T-cell (primary cell): ENCODE results near the gene RPL18A. TPM values are rescaled to one million over a fixed set of nuclear protein-coding genes. Genes with fewer than 3 reads are reported as not detected.

Experiments
- ATAC-seq, 4 experiments: fragments of 200-7000 bp in 3 of 4; fragments of 150-1000 bp in 1 of 4; cut with Tn5 transposase; replicated peaks in 1 of 4; 1 replicate in 3 of 4; 2 replicates in 1 of 4; pipeline ENCODE4 v1.10.0; 2021; ENCODE audit warnings: moderate library complexity in 3 of 4, mild to moderate bottlenecking in 2 of 4, moderate number of reproducible peaks in 1 of 4
- CTCF ChIA-PET, 2 donors: fragments of 300-600 bp; sonication (Branson Sonifier 250); formaldehyde crosslinking; loops; one replicate each; lab custom pipeline; 2022; ENCODE audit warnings: antibody characterized with exemption in 2 of 2; lab: Charles Lee
- POLR2A ChIA-PET, 2 donors: fragments of 300-600 bp; sonication (Branson Sonifier 250); formaldehyde crosslinking; loops; one replicate each; lab custom pipeline; 2022; ENCODE audit warnings: antibody characterized with exemption in 2 of 2; lab: Charles Lee
- DNase-seq, 35 experiments: peaks; one replicate each; pipeline versions ENCODE4 v3.0.0 to v3.0.0-alpha.2; 2013 to 2023
- H3K27ac ChIP-seq: one replicate; pipeline ENCODE4 v1.5.1; 2013; ENCODE audit warnings: low read length
- H3K27me3 ChIP-seq, 2 experiments: replicated peaks in 1 of 2; 1 replicate in 1 of 2; 2 replicates in 1 of 2; pipeline versions ENCODE4 v1.6.1 to v1.7.0; 2013; ENCODE audit warnings: low read length in 1 of 2, mixed read lengths in 1 of 2; ENCODE audit not compliant: control insufficient read depth in 2 of 2, insufficient read depth in 2 of 2; ENCODE audit errors: extremely low read depth in 1 of 2
- H3K36me3 ChIP-seq, 2 donors: 1 replicate in 1 of 2; 2 replicates in 1 of 2; pipeline versions ENCODE4 v1.6.1 to v1.7.0; 2013; ENCODE audit warnings: low read length in 1 of 2; ENCODE audit not compliant: control insufficient read depth in 2 of 2, insufficient read depth in 1 of 2; ENCODE audit errors: extremely low read depth in 1 of 2
- H3K4me1 ChIP-seq, 2 experiments: 1 replicate in 1 of 2; 2 replicates in 1 of 2; pipeline versions ENCODE4 v1.6.1 to v1.7.0; 2013; ENCODE audit warnings: low read length in 2 of 2, mixed read lengths in 1 of 2; ENCODE audit not compliant: insufficient read depth in 2 of 2, control insufficient read depth in 1 of 2; ENCODE audit errors: extremely low read depth in 1 of 2
- H3K4me3 ChIP-seq, 2 donors: 1 replicate in 1 of 2; 2 replicates in 1 of 2; pipeline versions ENCODE4 v1.5.1 to v1.7.0; 2013; ENCODE audit warnings: mild to moderate bottlenecking in 2 of 2, low read length in 1 of 2, moderate library complexity in 1 of 2; ENCODE audit not compliant: control insufficient read depth in 1 of 2; ENCODE audit errors: extremely low read depth in 1 of 2
- H3K9me3 ChIP-seq: 2 replicates; pipeline ENCODE4 v1.7.0; 2013
- H3K27ac Mint-ChIP-seq, 2 donors: one replicate each; pipeline ENCODE4 v1.8.0; 2020 to 2021; ENCODE audit warnings: mild to moderate bottlenecking in 2 of 2, mixed read lengths in 2 of 2
- H3K27me3 Mint-ChIP-seq, 2 donors: one replicate each; pipeline ENCODE4 v1.8.0; 2021 to 2022; ENCODE audit warnings: mixed read lengths in 2 of 2
- H3K36me3 Mint-ChIP-seq: one replicate; pipeline ENCODE4 v1.8.0; 2021; ENCODE audit warnings: mixed read lengths
- H3K4me1 Mint-ChIP-seq, 3 donors: one replicate each; pipeline ENCODE4 v1.8.0; 2020 to 2022; ENCODE audit warnings: mixed read lengths in 3 of 3, mild to moderate bottlenecking in 1 of 3
- H3K4me3 Mint-ChIP-seq, 3 donors: one replicate each; pipeline ENCODE4 v1.8.0; 2020 to 2022; ENCODE audit warnings: mild to moderate bottlenecking in 3 of 3, mixed read lengths in 3 of 3, moderate library complexity in 3 of 3
- H3K9me3 Mint-ChIP-seq, 3 donors: one replicate each; pipeline ENCODE4 v1.8.0; 2020 to 2022; ENCODE audit warnings: mixed read lengths in 3 of 3
- WGBS: methylation state at CpG from one replicate; pipeline ENCODE4 v1.1.5; 2013; ENCODE audit warnings: missing lambda C conversion rate; ENCODE audit not compliant: insufficient coverage; 5-methylcytosine and 5-hydroxymethylcytosine counted together
- total RNA-seq, 35 experiments: library from RNA in 6 of 35; stranded (reverse) in 6 of 35; fragments of 120-200 nt in 1 of 35; gene quantifications; one replicate each; pipeline versions ENCODE4 v1.2.1 to v1.2.4 and lab custom pipeline; 2013 to 2026

The RPL18A gene
- total RNA-seq, 5 donors from 2014 or later (not counting 1 experiment from before 2014, with no cell fraction given): 3,000 to 4,207 (median 4,048) TPM

DNA sequence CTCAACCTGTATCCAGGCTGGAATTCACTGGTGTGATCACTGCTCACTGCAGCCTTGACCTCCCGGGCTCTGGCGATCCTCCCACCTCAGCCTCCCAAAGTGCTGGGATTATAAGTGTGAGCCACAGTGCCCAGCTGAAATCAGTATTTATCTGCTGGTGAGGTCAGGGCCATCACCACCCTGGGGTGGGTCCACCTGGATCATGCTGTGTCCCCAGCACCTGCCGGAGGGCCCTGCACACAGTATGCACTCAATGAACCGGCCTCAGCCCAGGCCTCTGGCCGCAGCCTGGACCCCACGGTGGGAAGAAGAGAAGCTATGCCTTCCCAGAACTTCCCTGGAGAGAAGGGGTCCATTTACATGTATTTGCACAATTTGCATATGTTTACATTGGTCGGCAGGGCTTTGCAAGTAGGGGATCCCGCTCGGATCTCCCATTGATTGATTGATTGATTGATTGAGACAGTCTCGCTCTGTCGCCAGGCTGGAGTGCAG, 9.5 kb downstream of the RPL18A start:
- peaks cover 7 to 27% (median 15%) of the 10 kb centered on the region in 3 donors for H3K4me1 Mint-ChIP-seq
- POLR2A ChIA-PET: no interaction called here
- H3K27ac Mint-ChIP-seq: no peak overlapping the region
- no peaks in the 10 kb centered on the region for H3K27me3 Mint-ChIP-seq
- H3K27ac ChIP-seq: no peak overlapping the region
- no peak for DNase-seq
- peaks cover 5 to 32% of the 10 kb centered on the region in 2 experiments for H3K4me1 ChIP-seq
- CTCF ChIA-PET: no interaction called here
- H3K36me3 ChIP-seq: peaks cover 0 to 13% of the 10 kb centered on the region in 2 donors
- ATAC-seq: no peak
- no peak overlapping the region for H3K4me3 Mint-ChIP-seq
- H3K4me3 ChIP-seq: no peak overlapping the region
- H3K36me3 Mint-ChIP-seq: no peaks in the 10 kb centered on the region
- no peaks in the 10 kb centered on the region for H3K9me3 Mint-ChIP-seq
- WGBS: 87% methylated on average over 8 of the region's 11 CpGs
- H3K27me3 ChIP-seq: peaks cover 0 to 34% of the 10 kb centered on the region in 2 experiments
- H3K9me3 ChIP-seq: no peaks in the 10 kb centered on the region

- Histone ChIP-seq H3K27me3 (peaks cover 0 to 37% of the 10 kb centered on the region in 2 experiments), H3K27ac (no peak overlapping the region), H3K9me3 (no peaks in the 10 kb centered on the region), H3K4me1 (peaks cover 5 to 37% of the 10 kb centered on the region in 2 experiments), H3K4me3 (peak overlapping the region in 1 of 2 donors; percentile 54), H3K36me3 (no peaks in the 10 kb centered on the region)
- Mint-ChIP-seq H3K9me3 (no peaks in the 10 kb centered on the region), H3K27ac (peak overlapping the region; percentile 58 to 80), H3K27me3 (no peaks in the 10 kb centered on the region), H3K4me1 (peaks cover 13 to 32% (median 16%) of the 10 kb centered on the region in 3 donors), H3K4me3 (peak overlapping the region; percentile 73 to 85 (median 80)), H3K36me3 (no peaks in the 10 kb centered on the region)
- WGBS: 71% methylated on average over 7 of the region's 10 CpGs
- ChIA-PET CTCF (interaction anchor here (0.6 to 2.4 kb wide), 3 partner anchors 12 to 61 kb away, joined by 3 to 10 read pairs (median 4); partner anchors contain the start of genes CCDC124 (in 1 of the 2) and RPL18A (in 1 of the 2)), POLR2A (no interaction called here)
- DNase-seq: no peak
- ATAC-seq: no peak
Measured at GRCh38 chr19:17871032-17871877, 11.5 kb downstream of the RPL18A start.

DNA sequence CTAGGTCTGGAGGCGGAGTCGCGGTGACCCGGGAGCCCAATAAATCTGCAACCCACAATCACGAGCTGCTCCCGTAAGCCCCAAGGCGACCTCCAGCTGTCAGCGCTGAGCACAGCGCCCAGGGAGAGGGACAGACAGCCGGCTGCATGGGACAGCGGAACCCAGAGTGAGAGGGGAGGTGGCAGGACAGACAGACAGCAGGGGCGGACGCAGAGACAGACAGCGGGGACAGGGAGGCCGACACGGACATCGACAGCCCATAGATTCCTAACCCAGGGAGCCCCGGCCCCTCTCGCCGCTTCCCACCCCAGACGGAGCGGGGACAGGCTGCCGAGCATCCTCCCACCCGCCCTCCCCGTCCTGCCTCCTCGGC, 12.2 kb downstream of the RPL18A start, which contains the start of gene SLC5A5:
Gene SLC5A5 (plus strand): TSS at position 68 of the 373 bp plus-strand sequence. CDS start 375 bp downstream, outside the sequence.
- Histone ChIP-seq H3K4me3 (peak within 1 kb of the TSS; percentile 54 to 60), H3K36me3 (no peaks in the 10 kb centered on the region), H3K27me3 (peaks cover 0 to 37% of the 10 kb centered on the region in 2 experiments), H3K4me1 (peaks cover 5 to 37% of the 10 kb centered on the region in 2 experiments), H3K9me3 (no peaks in the 10 kb centered on the region), H3K27ac (peak within 1 kb of the TSS; percentile 12)
- CTCF ChIA-PET: interaction anchor here (0.6 to 2.4 kb wide), 3 partner anchors 12 to 61 kb away, joined by 3 to 10 read pairs (median 4); partner anchors contain the start of genes CCDC124 (in 1 of the 2) and RPL18A (in 1 of the 2)
- peak in 2 of 35 experiments; percentile 27 to 33 for DNase-seq
- POLR2A ChIA-PET: interaction anchor here (0.5 to 0.6 kb wide), 2 partner anchors 128 to 430 kb away, joined by 3 to 6 read pairs; no protein-coding TSS in a partner anchor
- Mint-ChIP-seq H3K27ac (peak within 1 kb of the TSS; percentile 58 to 80), H3K4me1 (peaks cover 13 to 32% (median 16%) of the 10 kb centered on the region in 3 donors), H3K9me3 (no peaks in the 10 kb centered on the region), H3K36me3 (no peaks in the 10 kb centered on the region), H3K4me3 (peak within 1 kb of the TSS; percentile 73 to 85 (median 80)), H3K27me3 (no peaks in the 10 kb centered on the region)
- whole genome bisulfite sequencing: 10% methylated on average over 25 of the region's 26 CpGs
- peak in 3 of 4 experiments; percentile 8 to 15 (median 14) for ATAC-seq

DNA sequence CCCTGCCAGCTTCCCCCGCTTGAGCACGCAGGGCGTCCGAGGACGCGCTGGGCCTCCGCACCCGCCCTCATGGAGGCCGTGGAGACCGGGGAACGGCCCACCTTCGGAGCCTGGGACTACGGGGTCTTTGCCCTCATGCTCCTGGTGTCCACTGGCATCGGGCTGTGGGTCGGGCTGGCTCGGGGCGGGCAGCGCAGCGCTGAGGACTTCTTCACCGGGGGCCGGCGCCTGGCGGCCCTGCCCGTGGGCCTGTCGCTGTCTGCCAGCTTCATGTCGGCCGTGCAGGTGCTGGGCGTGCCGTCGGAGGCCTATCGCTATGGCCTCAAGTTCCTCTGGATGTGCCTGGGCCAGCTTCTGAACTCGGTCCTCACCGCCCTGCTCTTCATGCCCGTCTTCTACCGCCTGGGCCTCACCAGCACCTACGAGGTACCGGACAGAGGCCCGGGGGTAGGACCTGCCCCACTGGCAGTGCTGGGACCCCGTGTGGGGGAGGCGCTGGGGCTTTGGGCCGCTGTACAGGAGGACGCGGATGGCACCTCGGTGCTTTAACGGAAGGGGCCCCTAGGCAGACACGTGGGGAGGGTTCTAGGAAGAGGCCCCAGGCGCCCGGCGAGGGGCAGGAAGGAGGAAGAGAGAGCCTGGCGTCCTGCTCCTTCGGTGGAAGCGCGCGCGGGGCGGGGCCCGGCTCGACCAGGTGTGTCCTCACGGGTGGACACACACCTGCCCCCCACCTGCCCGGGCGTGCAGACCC, 12.7 kb downstream of the RPL18A start:
- peaks cover 0 to 37% of the 10 kb centered on the region in 2 experiments for H3K27me3 ChIP-seq
- Mint-ChIP-seq H3K27ac (peak overlapping the region; percentile 28 to 61), H3K36me3 (no peaks in the 10 kb centered on the region), H3K4me3 (peak overlapping the region; percentile 65 to 85 (median 80)), H3K4me1 (peaks cover 13 to 32% (median 16%) of the 10 kb centered on the region in 3 donors), H3K27me3 (no peaks in the 10 kb centered on the region), H3K9me3 (no peaks in the 10 kb centered on the region)
- H3K9me3 ChIP-seq: no peaks in the 10 kb centered on the region
- ChIA-PET POLR2A (interaction anchor here (0.5 to 0.6 kb wide), 2 partner anchors 127 to 431 kb away, joined by 3 to 6 read pairs; no protein-coding TSS in a partner anchor), CTCF (interaction anchor here (0.6 to 2.4 kb wide), 3 partner anchors 13 to 60 kb away, joined by 3 to 10 read pairs (median 4); partner anchors contain the start of genes CCDC124 (in 1 of the 2) and RPL18A (in 1 of the 2))
- H3K4me3 ChIP-seq: peak overlapping the region; percentile 54 to 60
- no peaks in the 10 kb centered on the region for H3K36me3 ChIP-seq
- H3K27ac ChIP-seq: peak overlapping the region; percentile 12
- DNase-seq (peak in 10 of 35 experiments; percentile 16 to 43 (median 26)), ATAC-seq (peak; percentile 9 to 47 (median 36))
- peaks cover 5 to 37% of the 10 kb centered on the region in 2 experiments for H3K4me1 ChIP-seq
- WGBS: 9% methylated on average over 60 of the region's 61 CpGs

GRCh38 chr19:17873786-17874757, 14.4 kb downstream of the RPL18A start:
- peak overlapping the region; percentile 70 to 80 (median 76) for H3K4me3 Mint-ChIP-seq
- no peaks in the 10 kb centered on the region for H3K27me3 Mint-ChIP-seq
- Histone ChIP-seq H3K4me3 (peak overlapping the region; percentile 59 to 65), H3K36me3 (no peaks in the 10 kb centered on the region), H3K9me3 (no peaks in the 10 kb centered on the region), H3K4me1 (peaks cover 5 to 37% of the 10 kb centered on the region in 2 experiments), H3K27me3 (peaks cover 0 to 37% of the 10 kb centered on the region in 2 experiments), H3K27ac (no peak overlapping the region)
- ChIA-PET POLR2A (no interaction called here), CTCF (interaction anchor here in 1 of 2 donors (0.6 kb wide), 1 partner anchor 15 kb away, joined by 4 read pairs; no protein-coding TSS in a partner anchor)
- no peaks in the 10 kb centered on the region for H3K9me3 Mint-ChIP-seq
- no peaks in the 10 kb centered on the region for H3K36me3 Mint-ChIP-seq
- peaks cover 13 to 30% (median 16%) of the 10 kb centered on the region in 3 donors for H3K4me1 Mint-ChIP-seq
- peak; percentile 32 to 79 (median 55) for DNase-seq
- H3K27ac Mint-ChIP-seq: peak overlapping the region; percentile 58 to 82
- 13% methylated on average over 48 of the region's 63 CpGs for WGBS
- ATAC-seq: peak; percentile 72 to 82 (median 76)
